Activated B cell treated with CpG ODN at 0.5 μM for 24 hours (primary cell): Measurements from ENCODE around the gene LYRM4. TPM values are rescaled to one million over a fixed set of nuclear protein-coding genes. Genes with fewer than 3 reads are reported as not detected.
A peak's percentile ranks its signal among the peaks of the same experiment; 100 is the strongest.

Experiments
- ATAC-seq: fragments of 200-7000 bp; cut with Tn5 transposase; one replicate; pipeline ENCODE4 v1.10.0; 2021; ENCODE audit warnings: low read depth, mild to moderate bottlenecking, moderate library complexity
- CTCF ChIA-PET: fragments of 350-600 bp; sonication (Branson Sonifier 250); formaldehyde crosslinking; loops from one replicate; lab custom pipeline; 2021; ENCODE audit warnings: antibody characterized with exemption; lab: Charles Lee
- POLR2A ChIA-PET: fragments of 350-600 bp; sonication (Branson Sonifier 250); formaldehyde crosslinking; loops from one replicate; lab custom pipeline; 2021; ENCODE audit warnings: antibody characterized with exemption; lab: Charles Lee
- DNase-seq: peaks from one replicate; pipeline ENCODE4 v3.0.0; 2022
- H3K27ac Mint-ChIP-seq: one replicate; pipeline ENCODE4 v1.8.0; 2020; ENCODE audit warnings: mixed read lengths
- H3K27me3 Mint-ChIP-seq: one replicate; pipeline ENCODE4 v1.8.0; 2021; ENCODE audit warnings: mixed read lengths
- H3K36me3 Mint-ChIP-seq: one replicate; pipeline ENCODE4 v1.8.0; 2021; ENCODE audit warnings: low read depth, mixed read lengths
- H3K4me1 Mint-ChIP-seq: one replicate; pipeline ENCODE4 v1.8.0; 2021; ENCODE audit warnings: mixed read lengths
- H3K4me3 Mint-ChIP-seq: one replicate; pipeline ENCODE4 v1.8.0; 2020; ENCODE audit warnings: mild to moderate bottlenecking, mixed read lengths
- H3K9me3 Mint-ChIP-seq: one replicate; pipeline ENCODE4 v1.8.0; 2020; ENCODE audit warnings: mixed read lengths
- CTCF ChIP-seq: fragments of 200-600 bp; IDR thresholded peaks from one replicate; pipeline ENCODE4 v1.8.0; 2022; ENCODE audit warnings: antibody characterized with exemption, mild to moderate bottlenecking
- intact Hi-C: fragments of 100-400 bp; cut with micrococcal nuclease; formaldehyde crosslinking; loops from one replicate; pipeline ENCODE4 v1.15.1; 2024
- total RNA-seq: library from RNA; stranded (reverse); gene quantifications from 2 replicates; pipeline ENCODE4 v1.2.3, GENCODE V29; 2022

The LYRM4 gene
- total RNA-seq, 1 donor from 2014 or later, result 51.2 TPM

GRCh38 chr6:5214570-5215052 lies 46.1 kb downstream of the LYRM4 start:
- ATAC-seq, result no peak

GRCh38 chr6:5213836-5214235 lies 46.9 kb downstream of the LYRM4 start:
- ATAC-seq, result no peak
- Mint-ChIP-seq H3K4me3 (no peak overlapping the region), H3K36me3 (peaks cover 33% of the 10 kb centered on the region), H3K27ac (no peak overlapping the region), H3K4me1 (peaks cover 11% of the 10 kb centered on the region), H3K9me3 (no peaks in the 10 kb centered on the region), H3K27me3 (no peaks in the 10 kb centered on the region)
- TF ChIP-seq CTCF, result no peak
- no peak for DNase-seq
- intact Hi-C loops, result loop anchor here (2.0 kb wide), 1 partner anchor 185 kb away; no protein-coding TSS in a partner anchor
- CTCF ChIA-PET, result interaction anchor here (1.2 to 2.3 kb wide), 3 partner anchors 70 to 1334 kb away, joined by 3 to 12 read pairs (median 5); no protein-coding TSS in a partner anchor
- POLR2A ChIA-PET, result no interaction called here

More at GRCh38 chr6:5214570-5215052, 46.1 kb downstream of the LYRM4 start:
- Mint-ChIP-seq H3K9me3 (no peaks in the 10 kb centered on the region), H3K27me3 (no peaks in the 10 kb centered on the region), H3K27ac (no peak overlapping the region), H3K4me1 (peaks cover 11% of the 10 kb centered on the region), H3K36me3 (peaks cover 33% of the 10 kb centered on the region), H3K4me3 (no peak overlapping the region)
- peak; percentile 20 for DNase-seq
- no peak for TF ChIP-seq CTCF
- POLR2A ChIA-PET, result interaction anchor here (0.7 kb wide), 1 partner anchor 54 kb away, joined by 3 read pairs; no protein-coding TSS in a partner anchor
- intact Hi-C loops, result loop anchor here (1.0 to 2.0 kb wide), 2 partner anchors 89 to 184 kb away; no protein-coding TSS in a partner anchor
- CTCF ChIA-PET, result interaction anchor here (0.6 to 2.3 kb wide), 5 partner anchors 10 to 1333 kb away, joined by 3 to 12 read pairs (median 4); no protein-coding TSS in a partner anchor

- POLR2A ChIA-PET, result no interaction called here
- peaks cover 19% of the 10 kb centered on the region for H3K4me1 Mint-ChIP-seq
- DNase-seq, result no peak
- intact Hi-C loops, result no loop called here
- H3K27me3 Mint-ChIP-seq, result no peaks in the 10 kb centered on the region
- no peak for TF ChIP-seq CTCF
- H3K4me3 Mint-ChIP-seq, result no peak overlapping the region
- H3K27ac Mint-ChIP-seq, result no peak overlapping the region
- no peak for ATAC-seq
- CTCF ChIA-PET, result interaction anchor here (1.3 kb wide), 1 partner anchor 68 kb away, joined by 4 read pairs; no protein-coding TSS in a partner anchor
- peaks cover 35% of the 10 kb centered on the region for H3K36me3 Mint-ChIP-seq
- H3K9me3 Mint-ChIP-seq, result no peaks in the 10 kb centered on the region
Measured at GRCh38 chr6:5211492-5211891, 49.3 kb downstream of the LYRM4 start.

GRCh38 chr6:5208471-5208971 lies 52.2 kb downstream of the LYRM4 start:
- ChIA-PET CTCF (no interaction called here), POLR2A (no interaction called here)
- ATAC-seq (no peak), DNase-seq (no peak)
- intact Hi-C loops, result no loop called here
- Mint-ChIP-seq H3K27ac (no peak overlapping the region), H3K9me3 (no peaks in the 10 kb centered on the region), H3K4me3 (no peak overlapping the region), H3K36me3 (peaks cover 15% of the 10 kb centered on the region), H3K27me3 (no peaks in the 10 kb centered on the region), H3K4me1 (peaks cover 8% of the 10 kb centered on the region)
- no peak for TF ChIP-seq CTCF

GRCh38 chr6:5208057-5208456 lies 52.7 kb downstream of the LYRM4 start:
- intact Hi-C loops, result no loop called here

More at GRCh38 chr6:5208057-5208456, 52.7 kb downstream of the LYRM4 start:
- Mint-ChIP-seq H3K27me3 (no peaks in the 10 kb centered on the region), H3K4me1 (peaks cover 8% of the 10 kb centered on the region), H3K9me3 (no peaks in the 10 kb centered on the region), H3K36me3 (peaks cover 11% of the 10 kb centered on the region), H3K4me3 (no peak overlapping the region), H3K27ac (no peak overlapping the region)
- no peak for TF ChIP-seq CTCF
- ChIA-PET POLR2A (no interaction called here), CTCF (no interaction called here)
- ATAC-seq, result peak; percentile 73
- no peak for DNase-seq
